ENCODE data around the gene NAB1.

DNA sequence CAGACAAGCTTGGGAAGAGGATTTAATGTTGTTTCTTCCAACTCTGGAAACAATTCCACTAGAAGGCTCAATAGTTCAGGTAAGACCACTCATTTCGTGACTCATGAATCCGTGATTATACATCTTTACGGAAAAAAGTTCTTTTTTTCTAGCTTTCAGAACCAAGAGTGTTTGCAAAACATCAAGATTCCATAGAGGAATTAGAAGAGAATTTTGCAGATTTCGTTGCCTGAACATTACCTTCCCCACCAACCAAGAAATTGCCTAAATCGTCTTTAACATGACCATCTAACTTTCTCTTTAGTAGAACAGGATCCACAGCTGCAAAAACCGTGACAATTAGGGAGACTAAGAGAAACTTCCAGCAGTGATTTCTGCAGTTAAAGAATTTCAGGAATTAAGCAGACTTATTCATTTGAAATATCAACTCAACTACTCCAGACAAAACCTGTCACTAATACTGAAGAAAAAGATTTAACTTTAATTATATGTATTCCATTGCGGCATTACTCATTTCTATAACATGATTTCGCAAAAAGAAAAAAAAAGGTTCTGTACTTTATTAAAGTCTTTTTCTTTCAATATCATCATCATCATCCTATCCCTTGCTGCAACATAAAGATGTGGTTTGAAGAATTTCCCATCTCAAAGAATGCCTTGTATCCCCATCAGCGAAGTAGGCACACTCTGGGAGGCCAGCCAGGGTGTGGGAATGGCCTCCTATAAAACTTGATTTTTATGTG lies 1.9 kb upstream of the NAB1 start:
- no peak for TF ChIP-seq POLR2A (IDR thresholded peaks at IDR 0.05; ENCODE audit: low read length)
- TF ChIP-seq GATA1 (IDR thresholded peaks at IDR 0.05; ENCODE audit: low read depth, low read length): no peak

Data from erythroblast (primary cell).